HPDE6-E6E7 (cell line): ENCODE measurements around the gene HIVEP2.

Experiments
- DNase-seq: peaks from one replicate; pipeline ENCODE4 v3.0.0; 2011; ENCODE audit warnings: missing footprints; ENCODE audit errors: extremely low spot score

HIVEP2 gene

GRCh38 chr6:142842418-142843261 lies 102.3 kb downstream of the HIVEP2 start:
- no peak for DNase-seq

GRCh38 chr6:142841915-142842314 lies 103.1 kb downstream of the HIVEP2 start:
- DNase-seq: no peak

GRCh38 chr6:142839686-142840040 lies 105.3 kb downstream of the HIVEP2 start:
- no peak for DNase-seq

DNA sequence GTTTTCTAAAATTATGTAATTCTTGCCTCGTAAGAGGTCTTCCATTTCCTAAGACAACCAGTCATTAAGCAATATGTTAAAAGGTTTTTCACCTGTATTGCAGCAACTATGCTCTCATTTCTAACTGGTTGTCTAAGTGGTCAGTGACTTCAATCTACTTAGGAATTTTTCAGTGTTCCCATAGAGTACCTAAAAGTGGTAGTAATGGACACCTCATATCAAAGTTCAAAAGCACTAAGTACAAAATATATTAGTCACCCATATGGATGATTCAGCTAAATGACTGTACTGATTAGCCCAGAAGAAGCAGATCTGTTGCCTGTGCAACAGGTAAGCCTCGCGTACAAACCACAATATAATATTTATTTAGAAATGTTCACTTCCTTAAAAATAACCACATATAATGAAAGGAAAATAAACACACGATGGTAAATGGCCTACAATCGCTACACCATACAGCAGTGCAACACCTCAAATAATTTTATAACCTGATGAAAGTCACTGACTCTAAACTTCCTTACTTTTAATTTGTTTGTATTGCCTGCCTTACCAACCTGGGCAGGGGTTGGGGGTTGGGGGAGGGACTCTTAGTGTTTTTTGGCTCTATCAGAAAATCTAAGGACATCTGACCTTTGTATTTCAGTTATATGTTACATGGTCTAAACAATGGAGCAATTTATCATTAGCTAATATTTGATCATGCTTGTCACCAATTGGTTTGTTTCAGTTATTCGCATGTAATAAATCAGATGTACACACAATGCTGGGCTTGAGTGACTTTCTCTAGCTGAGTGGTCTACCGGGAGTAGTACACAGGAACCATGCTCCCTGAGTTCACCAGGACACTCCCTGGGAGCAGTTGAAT lies 105.9 kb downstream of the HIVEP2 start:
- DNase-seq: no peak

GRCh38 chr6:142835787-142836535 lies 109.0 kb downstream of the HIVEP2 start:
- no peak for DNase-seq

GRCh38 chr6:142834853-142835252 lies 110.1 kb downstream of the HIVEP2 start:
- DNase-seq: no peak

- no peak for DNase-seq
Observed at GRCh38 chr6:142833798-142834197, 111.2 kb downstream of the HIVEP2 start.

DNA sequence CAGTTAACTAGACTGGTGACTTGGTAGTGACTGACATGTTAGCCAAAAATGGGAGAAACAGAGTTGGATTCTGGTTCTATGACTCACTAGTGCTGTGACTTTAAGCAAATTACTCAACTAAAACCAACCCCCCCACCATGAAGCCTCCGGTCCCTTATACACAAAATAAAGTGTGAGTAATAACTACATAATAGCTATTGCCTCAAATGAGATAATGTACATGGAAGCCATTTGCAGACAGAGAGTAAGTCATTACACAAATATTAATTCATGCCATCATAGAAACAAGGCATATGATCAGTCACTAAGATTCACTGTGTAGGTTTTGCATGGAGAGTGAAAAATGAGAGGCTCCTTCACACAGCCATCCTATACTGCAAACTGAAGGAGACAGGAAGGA lies 111.9 kb downstream of the HIVEP2 start:
- no peak for DNase-seq

GRCh38 chr6:142830807-142831206 lies 114.2 kb downstream of the HIVEP2 start:
- DNase-seq: no peak

- no peak for DNase-seq
Observed at GRCh38 chr6:142830116-142830710, 114.8 kb downstream of the HIVEP2 start.

DNA sequence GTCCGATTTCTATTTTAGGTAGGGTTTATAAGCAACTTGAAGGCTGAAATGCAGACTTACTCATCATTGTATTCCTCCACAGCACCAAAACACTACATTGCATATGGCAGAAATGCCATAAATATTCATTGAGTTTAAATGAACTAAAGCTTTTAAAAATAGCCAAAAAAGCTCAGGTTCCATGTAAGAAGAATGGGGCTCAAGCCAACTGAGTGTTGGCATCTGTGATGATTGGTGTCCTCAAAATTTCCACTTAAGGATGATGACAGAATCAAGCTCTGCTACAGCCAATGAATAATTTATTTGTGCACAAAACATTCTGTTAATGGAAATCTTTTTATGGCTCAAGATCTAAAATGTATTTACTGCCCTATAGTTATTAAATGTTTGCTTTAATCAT lies 115.4 kb downstream of the HIVEP2 start:
- DNase-seq: no peak

DNA sequence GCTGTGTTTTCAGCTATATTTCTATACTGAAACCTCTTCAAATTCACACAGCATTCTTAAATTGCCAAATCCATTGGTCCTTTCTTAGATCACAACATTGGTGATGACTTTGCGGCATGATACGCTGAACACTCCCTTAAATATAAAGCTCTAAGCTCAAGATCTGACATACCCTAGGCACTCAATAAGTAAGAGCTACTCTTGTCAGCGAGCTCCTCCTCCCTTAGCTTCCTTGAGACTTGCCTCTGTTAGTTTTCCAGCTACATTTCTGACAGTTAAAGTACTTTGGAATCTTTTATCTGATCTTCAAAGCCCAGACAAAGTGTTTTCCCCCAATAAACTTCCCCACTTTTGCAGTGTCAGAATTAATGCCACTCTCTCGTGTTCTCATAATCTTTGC lies 117.0 kb downstream of the HIVEP2 start:
- no peak for DNase-seq

DNA sequence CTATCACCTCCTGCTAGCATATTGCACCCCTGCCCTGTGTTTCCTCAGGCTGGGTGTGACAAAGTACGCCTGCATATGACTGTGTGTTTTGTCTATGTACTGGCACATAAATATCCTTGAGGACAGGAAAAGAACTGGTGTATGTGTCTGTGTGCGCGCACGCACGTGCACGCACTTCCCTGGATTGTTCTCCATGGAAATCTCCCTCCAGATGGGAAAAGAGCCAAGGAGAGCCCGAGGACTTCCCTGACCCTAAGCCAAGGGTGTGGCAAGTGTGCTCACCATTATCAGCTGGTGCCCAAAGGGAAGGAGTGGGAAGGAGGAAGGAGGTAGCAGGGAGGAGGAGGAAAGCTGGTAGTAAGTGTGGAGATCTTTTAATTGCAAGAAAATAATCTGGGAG lies 117.6 kb downstream of the HIVEP2 start:
- DNase-seq: no peak

DNA sequence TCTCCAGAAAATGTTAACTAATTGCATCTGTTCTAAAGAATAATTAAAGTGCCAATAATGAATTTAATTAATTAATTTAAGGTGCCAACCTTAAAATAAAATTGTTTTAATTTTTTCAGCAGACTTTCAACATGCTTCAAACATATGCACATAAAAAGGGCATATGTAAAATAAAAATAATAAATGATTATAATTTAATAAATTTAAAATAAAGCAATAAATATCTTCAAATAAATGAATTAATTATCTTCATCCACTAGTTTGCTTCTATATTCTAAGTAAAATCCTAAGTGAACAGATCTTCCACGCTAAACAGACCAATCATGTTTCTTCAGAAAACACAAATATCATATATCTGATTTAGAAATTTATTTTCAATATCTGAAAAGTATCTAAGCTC lies 119.2 kb downstream of the HIVEP2 start:
- DNase-seq: no peak

- no peak for DNase-seq
Observed at GRCh38 chr6:142824426-142824825, 120.5 kb downstream of the HIVEP2 start.

DNA sequence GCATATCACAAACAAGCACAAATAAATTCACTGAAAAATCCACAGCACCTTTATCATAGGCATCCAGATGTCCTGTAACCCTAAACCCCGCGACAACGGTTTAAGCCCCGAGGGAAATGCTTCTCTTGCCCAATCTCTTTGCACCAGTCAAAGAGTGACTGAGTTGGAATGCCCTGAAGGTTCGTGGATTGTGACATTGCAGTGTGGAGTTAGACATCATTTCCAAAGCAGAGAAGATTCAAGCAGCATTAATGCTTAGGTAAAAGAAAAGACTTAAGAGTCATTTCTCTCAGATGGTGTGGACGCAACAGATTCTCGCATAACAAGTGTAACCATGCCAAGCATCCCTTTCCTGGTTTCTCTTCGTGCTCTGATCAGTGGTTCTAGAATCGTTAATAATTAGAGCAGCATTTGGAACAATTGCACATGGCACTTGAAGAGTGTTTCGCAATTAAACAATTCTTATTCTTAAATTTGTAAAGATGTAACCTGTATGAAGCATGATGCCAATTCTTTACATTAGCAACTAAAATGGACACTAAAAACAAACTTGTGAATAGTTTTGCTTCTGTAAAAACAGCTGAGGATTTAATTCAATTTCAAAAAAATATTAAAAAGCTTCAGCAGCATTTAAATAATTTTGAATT lies 121.6 kb downstream of the HIVEP2 start:
- no peak for DNase-seq

GRCh38 chr6:142822842-142823241 lies 122.1 kb downstream of the HIVEP2 start:
- DNase-seq: no peak

- DNase-seq: no peak
Observed at GRCh38 chr6:142822383-142822782, 122.6 kb downstream of the HIVEP2 start.

GRCh38 chr6:142821860-142822259 lies 123.1 kb downstream of the HIVEP2 start:
- DNase-seq: no peak

DNA sequence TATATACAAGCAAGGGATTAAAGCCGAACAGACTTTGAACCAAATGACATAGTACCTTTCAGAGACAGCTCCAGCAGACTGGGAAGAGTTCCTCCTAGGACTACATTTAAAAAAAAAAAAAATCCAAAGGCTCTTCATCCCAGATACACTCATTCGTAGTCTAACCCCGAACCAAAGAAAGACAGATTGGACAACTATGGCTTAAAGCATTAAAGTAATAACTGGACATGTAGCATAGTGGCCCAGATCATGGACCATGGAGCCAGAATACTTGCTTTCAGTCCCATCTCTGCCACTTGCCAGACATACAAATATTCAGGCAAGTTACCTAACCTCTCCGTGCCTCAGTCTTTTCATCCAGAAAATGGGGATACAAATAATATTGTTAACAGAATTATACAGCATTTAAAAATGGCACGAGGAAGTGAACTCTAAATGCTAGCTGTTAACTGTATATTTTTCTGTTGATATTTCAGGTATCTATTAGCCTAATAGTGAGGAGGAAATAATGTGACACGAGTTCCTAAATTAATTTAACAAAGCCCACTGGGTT lies 123.7 kb downstream of the HIVEP2 start:
- DNase-seq: no peak
